Measurements from ENCODE around the gene SOCS4. TPM values are rescaled to one million over a fixed set of nuclear protein-coding genes. Genes with fewer than 3 reads are reported as not detected.

The SOCS4 gene
- total RNA-seq, 2 donors from 2014 or later, result 15.9 to 23.7 TPM

GRCh38 chr14:55094292-55095157 is 67.5 kb downstream of the SOCS4 start:
- no peaks in the 10 kb centered on the region for H3K9me3 ChIP-seq
- DNase-seq, result no peak

GRCh38 chr14:55097881-55098560 is 71.0 kb downstream of the SOCS4 start:
- peak overlapping the region in 1 of 2 donors; percentile 21 for H3K9ac ChIP-seq (ENCODE audit: low read depth in 2 of 2, low read length in 2 of 2)
- no peak overlapping the region for H3K4me3 ChIP-seq
- no peak for TF ChIP-seq CTCF (IDR thresholded peaks at IDR 0.05)
- DNase-seq, result no peak
- no peaks in the 10 kb centered on the region for H3K36me3 ChIP-seq
- H3K4me1 ChIP-seq, result peaks cover 11% of the 10 kb centered on the region
- intact Hi-C loops (cut with DNase I), result no loop called here
- no peaks in the 10 kb centered on the region for H3K27me3 ChIP-seq
- H3K9me3 ChIP-seq, result no peaks in the 10 kb centered on the region
- peak overlapping the region; percentile 48 for H3K27ac ChIP-seq

More at GRCh38 chr14:55094292-55095157, 67.5 kb downstream of the SOCS4 start:
- no peaks in the 10 kb centered on the region for H3K36me3 ChIP-seq
- no peaks in the 10 kb centered on the region for H3K27me3 ChIP-seq
- H3K9ac ChIP-seq (ENCODE audit: low read depth in 2 of 2, low read length in 2 of 2), result no peak overlapping the region
- no peak for TF ChIP-seq CTCF (IDR thresholded peaks at IDR 0.05)
- intact Hi-C loops (cut with DNase I), result loop anchor here (5.0 kb wide), 1 partner anchor 38 kb away; no protein-coding TSS in a partner anchor
- no peak overlapping the region for H3K4me3 ChIP-seq
- peaks cover 8% of the 10 kb centered on the region for H3K4me1 ChIP-seq
- no peak overlapping the region for H3K27ac ChIP-seq

- Histone ChIP-seq H3K4me3 (no peak overlapping the region), H3K9ac (ENCODE audit: low read depth in 2 of 2, low read length in 2 of 2) (peak overlapping the region in 1 of 2 donors; percentile 21), H3K27me3 (no peaks in the 10 kb centered on the region), H3K4me1 (peaks cover 13% of the 10 kb centered on the region), H3K27ac (peak overlapping the region; percentile 48), H3K9me3 (no peaks in the 10 kb centered on the region), H3K36me3 (no peaks in the 10 kb centered on the region)
- DNase-seq, result no peak
- TF ChIP-seq CTCF (IDR thresholded peaks at IDR 0.05), result no peak
- intact Hi-C loops (cut with DNase I), result no loop called here
These were observed 71.5 kb downstream of the SOCS4 start for GRCh38 chr14:55098561-55098898.

Other genes with a start within 250 kb of the SOCS4 start
- 10 to 100 TPM; 20.4 to 30.8 TPM for gene GCH1, start 124.4 kb upstream of the SOCS4 start, total RNA-seq
- gene WDHD1, start 137 bp upstream of the SOCS4 start, total RNA-seq, result 10 to 100 TPM in 1 of 2 donors, 1 to 10 TPM in 1; 5.8 to 22.6 TPM
- 10 to 100 TPM; 79.8 to 83.2 TPM for gene MAPK1IP1L, start 24.4 kb downstream of the SOCS4 start, total RNA-seq
- 1,000 to 10,000 TPM; 1,592 to 1,798 TPM for gene LGALS3, start 102.0 kb downstream of the SOCS4 start, total RNA-seq
- gene DLGAP5, start 164.3 kb downstream of the SOCS4 start, total RNA-seq, result 10 to 100 TPM; 10.5 to 35.9 TPM
- gene FBXO34, start 244.2 kb downstream of the SOCS4 start, total RNA-seq, result 10 to 100 TPM; 39.8 to 70.9 TPM

Measured in colonic mucosa (tissue), 4 donors.